ENCODE results near the gene FGF4. TPM values are rescaled to one million over a fixed set of nuclear protein-coding genes. Genes with fewer than 3 reads are reported as not detected.

FGF4 gene
- total RNA-seq, 1 donor from 2014 or later = not detected

- H3K27ac Mint-ChIP-seq (ENCODE audit: unreplicated experiment) = no peak overlapping the region
- DNase-seq (ENCODE audit: low read depth, low spot score) = no peak
- TF ChIP-seq, protein P1, sequence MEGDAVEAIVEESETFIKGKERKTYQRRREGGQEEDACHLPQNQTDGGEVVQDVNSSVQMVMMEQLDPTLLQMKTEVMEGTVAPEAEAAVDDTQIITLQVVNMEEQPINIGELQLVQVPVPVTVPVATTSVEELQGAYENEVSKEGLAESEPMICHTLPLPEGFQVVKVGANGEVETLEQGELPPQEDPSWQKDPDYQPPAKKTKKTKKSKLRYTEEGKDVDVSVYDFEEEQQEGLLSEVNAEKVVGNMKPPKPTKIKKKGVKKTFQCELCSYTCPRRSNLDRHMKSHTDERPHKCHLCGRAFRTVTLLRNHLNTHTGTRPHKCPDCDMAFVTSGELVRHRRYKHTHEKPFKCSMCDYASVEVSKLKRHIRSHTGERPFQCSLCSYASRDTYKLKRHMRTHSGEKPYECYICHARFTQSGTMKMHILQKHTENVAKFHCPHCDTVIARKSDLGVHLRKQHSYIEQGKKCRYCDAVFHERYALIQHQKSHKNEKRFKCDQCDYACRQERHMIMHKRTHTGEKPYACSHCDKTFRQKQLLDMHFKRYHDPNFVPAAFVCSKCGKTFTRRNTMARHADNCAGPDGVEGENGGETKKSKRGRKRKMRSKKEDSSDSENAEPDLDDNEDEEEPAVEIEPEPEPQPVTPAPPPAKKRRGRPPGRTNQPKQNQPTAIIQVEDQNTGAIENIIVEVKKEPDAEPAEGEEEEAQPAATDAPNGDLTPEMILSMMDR (conservative IDR thresholded peaks at IDR 0.05) = no peak
- no peaks in the 10 kb centered on the region for H3K9me3 Mint-ChIP-seq
- H3K36me3 Mint-ChIP-seq (ENCODE audit: low read depth) = no peaks in the 10 kb centered on the region
- H3K27me3 Mint-ChIP-seq (ENCODE audit: low read depth) = peaks cover 9% of the 10 kb centered on the region
- no peak overlapping the region for H3K4me3 Mint-ChIP-seq
- no peaks in the 10 kb centered on the region for H3K4me1 Mint-ChIP-seq
Measured at GRCh38 chr11:69727266-69727665, 47.9 kb downstream of the FGF4 start.

DNA sequence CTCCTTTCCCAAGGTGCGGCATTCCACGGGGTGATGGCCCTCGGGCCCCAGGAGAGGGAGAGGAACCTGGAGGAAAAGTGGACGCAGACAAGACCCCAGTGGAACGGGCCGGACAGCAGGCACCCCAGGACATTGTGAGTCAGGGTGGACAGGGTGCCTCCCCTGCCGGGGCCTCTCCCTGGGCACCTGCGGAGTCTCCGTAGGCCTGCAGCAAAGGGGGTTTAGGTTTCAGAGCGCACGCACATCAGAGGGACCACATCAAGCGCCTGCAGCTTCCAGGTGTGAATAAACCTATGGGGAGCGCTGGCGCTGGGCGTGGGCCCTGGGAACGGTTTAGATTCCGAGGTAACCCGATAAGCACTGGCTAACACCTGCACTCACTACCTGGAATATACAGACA, 48.7 kb downstream of the FGF4 start:
- Mint-ChIP-seq H3K27me3 (ENCODE audit: low read depth) (peaks cover 14% of the 10 kb centered on the region), H3K36me3 (ENCODE audit: low read depth) (no peaks in the 10 kb centered on the region), H3K4me3 (no peak overlapping the region), H3K27ac (ENCODE audit: unreplicated experiment) (no peak overlapping the region), H3K4me1 (no peaks in the 10 kb centered on the region), H3K9me3 (no peaks in the 10 kb centered on the region)
- no peak for DNase-seq (ENCODE audit: low read depth, low spot score)
- TF ChIP-seq, protein P1 (conservative IDR thresholded peaks at IDR 0.05) = no peak

DNA sequence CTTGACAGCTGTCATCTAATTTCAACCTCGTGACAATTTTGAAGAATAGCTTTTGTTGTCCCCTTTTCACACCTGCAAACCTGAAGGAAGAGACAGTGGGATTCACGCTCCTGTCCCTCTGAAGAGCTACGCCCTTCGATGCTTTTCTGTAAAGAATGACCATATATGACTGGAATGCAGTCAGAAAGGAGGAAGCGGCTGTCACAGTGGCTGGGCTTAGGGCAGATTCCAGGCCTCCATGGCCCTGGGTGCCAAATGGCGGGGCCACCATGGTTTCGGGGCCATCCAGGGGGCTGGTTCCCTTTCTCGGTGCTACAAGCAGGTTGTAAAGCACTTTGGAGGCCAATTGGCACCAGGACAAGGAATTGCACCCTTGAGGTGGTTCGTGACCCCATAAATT, 49.1 kb downstream of the FGF4 start:
- TF ChIP-seq, protein P1 (conservative IDR thresholded peaks at IDR 0.05) = no peak
- peaks cover 18% of the 10 kb centered on the region for H3K27me3 Mint-ChIP-seq (ENCODE audit: low read depth)
- no peaks in the 10 kb centered on the region for H3K9me3 Mint-ChIP-seq
- H3K27ac Mint-ChIP-seq (ENCODE audit: unreplicated experiment) = no peak overlapping the region
- no peak overlapping the region for H3K4me3 Mint-ChIP-seq
- DNase-seq (ENCODE audit: low read depth, low spot score) = no peak
- peaks cover 4% of the 10 kb centered on the region for H3K4me1 Mint-ChIP-seq
- no peaks in the 10 kb centered on the region for H3K36me3 Mint-ChIP-seq (ENCODE audit: low read depth)

DNA sequence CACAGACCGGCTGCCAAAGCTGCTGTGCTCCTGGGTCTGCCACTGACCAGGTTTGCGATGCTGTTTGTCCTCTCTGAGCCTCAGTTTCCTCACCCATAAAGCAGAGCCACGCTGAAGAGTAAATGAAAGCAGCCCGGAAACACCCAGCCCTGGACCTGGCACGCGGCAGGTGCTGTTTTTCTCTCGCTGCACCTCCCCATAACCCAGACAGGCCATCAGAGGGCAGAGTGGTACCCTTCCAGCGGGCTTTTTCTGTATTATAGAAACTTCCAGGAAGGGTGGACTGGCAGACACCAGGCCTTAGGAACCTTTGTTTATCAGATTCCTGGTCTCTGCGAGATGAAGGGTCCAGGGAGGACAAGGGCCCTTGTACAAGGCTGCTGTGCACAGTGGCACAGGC, 53.4 kb downstream of the FGF4 start:
- Mint-ChIP-seq H3K27ac (ENCODE audit: unreplicated experiment) (no peak overlapping the region), H3K36me3 (ENCODE audit: low read depth) (no peaks in the 10 kb centered on the region), H3K4me1 (peaks cover 21% of the 10 kb centered on the region), H3K4me3 (no peak overlapping the region), H3K27me3 (ENCODE audit: low read depth) (peaks cover 51% of the 10 kb centered on the region), H3K9me3 (no peaks in the 10 kb centered on the region)
- DNase-seq (ENCODE audit: low read depth, low spot score) = no peak
- TF ChIP-seq, protein P1 (conservative IDR thresholded peaks at IDR 0.05) = no peak

DNA sequence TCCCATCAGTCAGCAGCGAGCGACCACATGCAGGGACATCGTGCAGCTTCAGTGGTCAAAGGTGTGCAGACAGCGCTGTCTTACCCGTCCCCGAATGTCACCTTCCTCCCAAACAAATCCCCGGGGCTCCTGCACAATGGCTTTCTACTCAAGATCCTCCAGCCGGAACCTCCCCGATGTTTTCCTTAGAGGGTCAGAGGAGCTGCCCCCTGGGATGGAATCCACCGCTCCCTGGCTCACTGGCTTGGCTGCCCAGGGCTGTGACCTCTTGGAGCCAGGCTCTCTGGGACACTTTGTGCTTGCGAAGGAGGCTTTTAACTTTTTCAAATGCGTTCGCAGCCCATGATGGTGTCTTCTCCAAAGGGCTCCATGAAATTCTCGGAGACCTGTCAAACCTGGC, 54.0 kb downstream of the FGF4 start:
- Mint-ChIP-seq H3K27me3 (ENCODE audit: low read depth) (peaks cover 56% of the 10 kb centered on the region), H3K4me1 (peaks cover 21% of the 10 kb centered on the region), H3K27ac (ENCODE audit: unreplicated experiment) (no peak overlapping the region), H3K36me3 (ENCODE audit: low read depth) (no peaks in the 10 kb centered on the region), H3K4me3 (no peak overlapping the region), H3K9me3 (no peaks in the 10 kb centered on the region)
- DNase-seq (ENCODE audit: low read depth, low spot score) = no peak
- TF ChIP-seq, protein P1 (conservative IDR thresholded peaks at IDR 0.05) = no peak

Other genes with a start within 250 kb of the FGF4 start
- gene CCND1, start 134.2 kb downstream of the FGF4 start, total RNA-seq = 344 and 350 TPM in 2 replicates
- 24.7 and 26.6 TPM in 2 replicates for gene LTO1, start 100.0 kb downstream of the FGF4 start, total RNA-seq
- 0.21 and 0.34 TPM in 2 replicates for gene FGF19, start 71.3 kb downstream of the FGF4 start, total RNA-seq
- not detected in 2 replicates for gene FGF3, start 44.1 kb upstream of the FGF4 start, total RNA-seq

All from neural crest cell (in vitro differentiated cells).